Fibroblast of lung (primary cell): ENCODE measurements around the gene PANK4.

Experiments
- CTCF ChIP-seq, 2 donors: IDR thresholded peaks in 1 of 2; conservative IDR thresholded peaks in 1 of 2; 1 replicate in 1 of 2; 2 replicates in 1 of 2; pipeline ENCODE4 v1.5.1; 2011 to 2012; ENCODE audit warnings: low read length in 2 of 2, control low read depth in 1 of 2, inconsistent platforms in 1 of 2, low read depth in 1 of 2, mild to moderate bottlenecking in 1 of 2
- EZH2 ChIP-seq: IDR thresholded peaks from 2 replicates; pipeline ENCODE4 v1.5.1; 2012; ENCODE audit warnings: low read length, control low read depth, mild to moderate bottlenecking; ENCODE audit errors: missing control alignments

- TF ChIP-seq CTCF (conservative IDR thresholded peaks at IDR 0.05 in 1 of 2, IDR thresholded peaks at IDR 0.05 in 1 of 2; ENCODE audit: low read depth in 1 of 2, low read length in 2 of 2) (no peak), EZH2 (no peak)
These were observed 4.2 kb downstream of the PANK4 start for GRCh38 chr1:2522230-2522629.
